D721Med (cell line): ENCODE data around the gene CASKIN2.

Experiments used
- DNase-seq: peaks from one replicate; pipeline ENCODE4 v3.0.0; 2011; ENCODE audit warnings: low spot score; ENCODE audit not compliant: insufficient read length
- FAIRE-seq: peaks from 2 replicates; lab custom pipeline; 2011; peaks lifted over from hg19 to GRCh38; lab: Jason Lieb, UNC
- TF ChIP-seq, protein P1 (sequence below): IDR thresholded peaks from 2 replicates; pipeline ENCODE4 v1.5.1; 2012; ENCODE audit warnings: mild to moderate bottlenecking, control low read depth; ENCODE audit not compliant: insufficient read depth; ENCODE audit errors: missing control alignments

CASKIN2 gene

DNA sequence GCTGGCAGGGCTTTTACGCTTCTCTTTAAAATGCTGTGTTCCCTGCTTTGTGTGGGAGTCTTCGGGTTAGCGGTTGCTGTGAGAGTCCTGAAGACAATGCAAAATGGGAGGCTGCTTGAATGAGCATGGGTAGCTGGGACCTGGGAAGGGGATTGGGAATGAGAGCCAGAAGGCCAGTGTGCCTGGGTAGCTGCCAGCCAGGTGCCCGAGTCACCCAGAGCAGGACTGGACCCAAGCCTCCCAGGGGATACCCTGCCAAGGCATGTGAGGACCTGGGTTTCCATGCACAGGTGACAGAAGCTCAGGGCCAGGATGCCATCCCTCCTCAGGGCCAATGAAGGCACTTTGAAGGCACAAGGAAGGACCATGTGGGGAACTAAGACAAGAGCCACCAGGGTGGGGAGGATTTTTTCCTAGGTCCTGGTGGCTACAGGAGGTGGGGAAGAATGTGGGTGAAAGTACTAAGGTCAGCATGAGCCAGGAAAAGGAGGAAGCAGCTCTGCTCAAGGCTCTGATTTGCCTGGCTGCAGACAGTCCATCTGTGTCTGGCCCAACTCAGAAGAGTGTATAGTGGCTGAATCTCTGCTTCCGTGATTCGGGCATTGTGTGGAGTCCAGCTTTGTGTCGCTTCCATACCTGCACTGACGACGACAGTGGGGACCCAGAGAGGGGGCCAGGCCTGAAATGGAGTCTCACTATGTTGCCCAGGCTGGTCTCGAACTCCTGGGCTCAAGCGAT, 38.4 kb downstream of the CASKIN2 start:
- TF ChIP-seq, protein P1, sequence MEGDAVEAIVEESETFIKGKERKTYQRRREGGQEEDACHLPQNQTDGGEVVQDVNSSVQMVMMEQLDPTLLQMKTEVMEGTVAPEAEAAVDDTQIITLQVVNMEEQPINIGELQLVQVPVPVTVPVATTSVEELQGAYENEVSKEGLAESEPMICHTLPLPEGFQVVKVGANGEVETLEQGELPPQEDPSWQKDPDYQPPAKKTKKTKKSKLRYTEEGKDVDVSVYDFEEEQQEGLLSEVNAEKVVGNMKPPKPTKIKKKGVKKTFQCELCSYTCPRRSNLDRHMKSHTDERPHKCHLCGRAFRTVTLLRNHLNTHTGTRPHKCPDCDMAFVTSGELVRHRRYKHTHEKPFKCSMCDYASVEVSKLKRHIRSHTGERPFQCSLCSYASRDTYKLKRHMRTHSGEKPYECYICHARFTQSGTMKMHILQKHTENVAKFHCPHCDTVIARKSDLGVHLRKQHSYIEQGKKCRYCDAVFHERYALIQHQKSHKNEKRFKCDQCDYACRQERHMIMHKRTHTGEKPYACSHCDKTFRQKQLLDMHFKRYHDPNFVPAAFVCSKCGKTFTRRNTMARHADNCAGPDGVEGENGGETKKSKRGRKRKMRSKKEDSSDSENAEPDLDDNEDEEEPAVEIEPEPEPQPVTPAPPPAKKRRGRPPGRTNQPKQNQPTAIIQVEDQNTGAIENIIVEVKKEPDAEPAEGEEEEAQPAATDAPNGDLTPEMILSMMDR, result no peak
- FAIRE-seq, result no peak
- DNase-seq, result no peak

DNA sequence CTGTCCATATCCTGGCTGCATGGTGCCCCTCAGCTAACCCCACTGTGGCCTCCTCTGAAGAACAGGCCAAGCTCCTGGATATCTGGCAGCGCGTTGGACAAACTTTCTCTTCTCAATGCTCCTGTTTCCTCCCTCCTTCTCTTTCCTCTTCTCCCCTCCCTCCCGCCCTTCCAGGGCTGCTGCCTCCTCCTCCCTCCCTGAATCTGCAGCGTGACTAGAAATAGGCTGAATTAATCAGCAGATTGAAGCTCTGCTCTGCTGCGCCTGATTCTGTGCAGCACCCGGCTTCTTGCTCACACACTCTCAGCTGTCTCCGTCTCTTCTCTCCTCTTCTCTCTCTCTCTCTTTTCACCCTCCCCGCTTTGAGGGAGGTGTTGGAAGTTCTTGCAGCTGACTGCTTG, 39.1 kb downstream of the CASKIN2 start:
- TF ChIP-seq, protein P1, result no peak
- no peak for DNase-seq
- no peak for FAIRE-seq

DNA sequence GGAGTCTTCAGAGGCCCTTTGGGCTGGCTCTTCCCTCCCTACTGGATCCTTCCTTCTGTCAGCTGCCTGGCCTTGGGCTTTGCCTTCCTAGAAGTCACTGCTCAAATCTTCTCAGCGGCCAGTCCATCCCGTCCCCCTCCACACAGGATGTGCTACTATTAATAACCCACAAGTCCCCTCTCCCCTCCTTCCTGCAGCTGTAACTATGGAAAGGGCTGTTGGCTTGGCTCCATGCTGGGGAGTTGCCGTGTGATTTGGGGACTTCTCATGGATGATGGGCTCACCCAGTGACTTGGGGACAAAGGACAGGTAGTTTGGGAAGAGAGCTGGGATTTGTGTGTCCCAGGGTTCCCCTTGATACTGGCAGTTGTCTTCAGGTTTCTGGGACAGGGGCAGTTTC, 39.5 kb downstream of the CASKIN2 start:
- TF ChIP-seq, protein P1, result no peak
- DNase-seq, result no peak
- no peak for FAIRE-seq

DNA sequence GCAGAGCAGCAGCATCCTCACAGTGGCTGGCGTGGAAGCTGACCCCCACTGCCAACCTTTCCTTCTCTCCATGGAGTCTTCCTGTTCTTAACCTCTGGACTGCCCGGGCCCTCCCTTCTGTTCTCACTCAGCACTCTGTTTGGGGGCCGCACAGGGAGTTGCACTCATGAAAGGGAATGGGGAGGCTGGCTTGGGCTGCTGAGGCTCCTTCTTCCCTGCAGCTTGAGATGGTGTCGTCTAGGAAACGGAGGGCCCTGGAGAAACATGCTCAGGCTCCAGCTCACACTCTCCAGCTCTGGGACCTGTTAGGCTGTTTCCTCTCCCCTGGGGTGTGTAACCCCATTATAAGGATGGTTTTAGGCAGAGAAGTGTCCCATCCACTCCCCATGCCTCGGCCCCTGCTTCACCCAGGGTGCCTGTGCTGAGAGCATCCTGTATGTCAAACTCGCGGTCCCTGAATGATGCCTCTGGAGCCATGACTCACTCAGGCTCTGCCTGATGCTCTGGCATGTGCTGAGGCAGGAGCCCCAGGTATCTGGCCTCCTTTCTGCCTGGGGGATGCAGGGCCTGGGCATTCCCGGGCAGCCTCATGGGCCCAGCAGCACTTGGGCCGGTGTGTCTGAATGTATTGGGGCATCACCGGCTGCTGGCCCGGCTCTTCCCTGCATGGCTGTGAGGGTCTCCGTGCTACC, 40.0 kb downstream of the CASKIN2 start:
- FAIRE-seq (no peak), DNase-seq (no peak)
- TF ChIP-seq, protein P1, result no peak

DNA sequence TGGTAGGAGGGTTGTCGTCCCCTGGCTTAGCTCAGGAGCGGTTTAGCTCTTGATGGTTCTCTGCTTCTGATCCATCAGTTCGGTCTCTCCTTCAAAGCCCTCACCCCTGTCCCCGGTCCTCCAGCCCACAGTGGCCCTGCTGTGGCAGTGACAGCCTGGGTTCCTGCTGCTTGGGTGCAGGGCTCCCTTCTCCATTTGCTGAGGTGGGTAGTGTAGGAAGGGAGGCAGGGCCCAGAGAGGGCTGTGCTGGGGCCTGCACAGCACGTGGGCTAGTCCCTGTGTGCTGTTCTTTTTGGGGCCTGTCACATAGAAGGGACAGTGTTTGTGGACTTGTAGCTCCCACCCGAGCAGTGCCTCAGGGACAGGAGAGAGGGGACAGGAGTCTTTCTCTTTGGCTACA, 40.6 kb downstream of the CASKIN2 start:
- TF ChIP-seq, protein P1, result no peak
- no peak for DNase-seq
- FAIRE-seq, result no peak

DNA sequence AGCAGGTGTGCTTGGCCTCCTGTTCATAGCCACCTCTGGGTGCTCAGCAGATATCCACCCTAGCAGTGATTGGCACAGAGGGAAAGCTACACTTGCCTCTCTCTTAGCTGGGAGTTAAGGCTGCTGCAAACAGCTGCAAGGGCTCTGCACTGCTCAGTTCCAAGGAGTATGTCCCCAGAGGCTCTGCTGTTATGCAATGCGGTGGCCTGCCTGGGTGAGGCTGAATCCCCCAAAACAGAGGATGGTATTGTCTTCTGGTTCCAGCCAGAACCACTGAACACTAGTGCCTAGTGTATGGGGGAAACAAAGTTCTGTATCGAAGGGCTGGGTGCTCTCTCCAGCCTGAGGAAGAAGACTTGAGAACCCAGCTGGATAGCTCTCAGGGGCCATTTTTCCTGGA, 42.1 kb downstream of the CASKIN2 start:
- no peak for FAIRE-seq
- TF ChIP-seq, protein P1, result no peak
- no peak for DNase-seq

DNA sequence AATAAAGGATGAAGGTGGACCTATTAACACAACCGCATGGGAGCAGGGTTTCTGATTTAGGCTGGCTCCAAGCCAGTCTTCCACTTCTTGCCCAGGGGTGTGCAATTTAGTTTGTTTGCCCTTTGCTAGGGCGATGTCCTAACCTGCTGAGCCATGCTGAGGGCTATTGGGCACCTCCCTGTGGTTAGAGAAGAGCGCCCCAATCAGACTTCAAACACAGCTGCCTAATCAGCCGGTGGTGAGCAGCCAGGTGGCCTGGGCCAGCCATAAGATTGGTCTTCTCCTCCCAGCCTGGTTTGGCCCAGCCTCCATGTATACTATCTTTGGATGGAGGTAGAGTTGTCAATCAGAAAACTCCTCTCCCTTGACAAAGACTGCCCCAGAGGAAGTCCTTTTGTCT, 43.2 kb downstream of the CASKIN2 start:
- FAIRE-seq, result no peak

More for the DNA sequence above, 43.2 kb downstream of the CASKIN2 start:
- TF ChIP-seq, protein P1, result no peak
- DNase-seq, result no peak
